GM12891 (cell line): ENCODE measurements around the gene ACADSB.

Source experiments
- POLR2A ChIP-seq: IDR thresholded peaks from 2 replicates; pipeline ENCODE4 v1.6.1; 2011; ENCODE audit warnings: low read depth, low read length, control low read depth
- SPI1 ChIP-seq: IDR thresholded peaks from 2 replicates; pipeline ENCODE4 v1.6.1; 2011; ENCODE audit warnings: low read depth, low read length, control low read depth
- TAF1 ChIP-seq: IDR thresholded peaks from 2 replicates; pipeline ENCODE4 v1.6.1; 2011; ENCODE audit warnings: low read depth, low read length, control low read depth

DNA sequence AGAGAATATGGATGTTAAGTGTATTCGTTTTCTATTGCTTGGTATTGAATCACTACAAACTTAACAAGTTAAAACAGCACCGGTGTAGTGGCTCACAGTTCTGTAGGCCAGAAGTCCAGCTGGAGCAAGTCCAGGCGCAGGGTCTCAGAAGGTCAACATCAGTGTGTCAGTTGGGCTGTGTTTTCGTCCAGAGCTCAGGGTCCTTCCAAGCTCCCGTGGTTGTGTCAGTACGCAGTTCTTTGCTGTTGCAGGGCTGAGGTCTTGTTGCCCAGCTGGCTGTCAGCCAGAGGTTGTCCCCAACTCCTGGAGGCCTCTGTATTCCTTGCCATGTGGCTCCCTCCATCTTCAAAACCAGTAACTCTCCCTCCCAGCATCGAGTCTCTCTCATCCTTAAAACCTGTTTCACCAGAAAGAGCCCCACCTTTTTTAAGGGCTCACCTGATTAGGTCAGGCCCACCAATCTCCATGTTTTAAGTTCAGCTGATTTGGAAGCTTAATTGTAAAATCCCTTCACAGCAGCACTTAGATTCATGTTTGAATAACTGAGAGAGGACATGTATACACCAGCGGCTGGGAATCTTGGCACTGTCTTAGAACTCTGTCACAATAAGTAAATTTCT, 26.8 kb downstream of the ACADSB start:
- TF ChIP-seq POLR2A (no peak), TAF1 (no peak), SPI1 (no peak)
